CD14-positive monocyte (primary cell): ENCODE data around the gene SULF2. TPM values are rescaled to one million over a fixed set of nuclear protein-coding genes. Genes with fewer than 3 reads are reported as not detected.

Experiments used
- DNase-seq, 3 donors: peaks; one replicate each; pipeline ENCODE4 v3.0.0-alpha.2; 2011 to 2022
- H2AFZ ChIP-seq: 2 replicates; pipeline ENCODE4 v1.6.0; 2012; ENCODE audit warnings: mild to moderate bottlenecking, low read depth, low read length, inconsistent platforms; ENCODE audit not compliant: insufficient read depth, poor library complexity, severe bottlenecking
- H3K27ac ChIP-seq, 2 donors: 1 replicate in 1 of 2; 2 replicates in 1 of 2; pipeline ENCODE4 v1.5.1; 2012 to 2013; ENCODE audit warnings: low read length in 2 of 2, control low read depth in 1 of 2, inconsistent platforms in 1 of 2, low read depth in 1 of 2, mild to moderate bottlenecking in 1 of 2
- H3K27me3 ChIP-seq, 2 donors: one replicate each; pipeline versions ENCODE4 v1.6.0 to v1.6.1; 2011 to 2013; ENCODE audit warnings: low read length in 2 of 2; ENCODE audit not compliant: control insufficient read depth in 2 of 2, insufficient read depth in 2 of 2
- H3K36me3 ChIP-seq, 2 donors: replicated peaks in 1 of 2; 1 replicate in 1 of 2; 2 replicates in 1 of 2; pipeline versions ENCODE4 v1.5.1 to v1.6.1; 2012 to 2013; ENCODE audit warnings: low read length in 2 of 2, control low read depth in 1 of 2, inconsistent platforms in 1 of 2, mild to moderate bottlenecking in 1 of 2; ENCODE audit not compliant: insufficient read depth in 2 of 2, control insufficient read depth in 1 of 2
- H3K4me1 ChIP-seq, 2 donors: 1 replicate in 1 of 2; 2 replicates in 1 of 2; pipeline versions ENCODE4 v1.5.1 to v1.6.1; 2012 to 2013; ENCODE audit warnings: low read length in 2 of 2, control low read depth in 1 of 2, inconsistent platforms in 1 of 2, mild to moderate bottlenecking in 1 of 2, moderate library complexity in 1 of 2; ENCODE audit not compliant: insufficient read depth in 2 of 2, control insufficient read depth in 1 of 2
- H3K4me2 ChIP-seq: replicated peaks from 2 replicates; pipeline ENCODE3; 2012; ENCODE audit warnings: low read length, moderate library complexity, mild to moderate bottlenecking; ENCODE audit not compliant: poor library complexity, severe bottlenecking; ENCODE audit errors: extremely low read depth
- H3K4me3 ChIP-seq, 3 experiments: fragments of 200-600 bp in 1 of 3; sonication (generic) in 1 of 3; replicated peaks in 1 of 3; 1 replicate in 2 of 3; 2 replicates in 1 of 3; pipeline ENCODE4 v1.5.1; 2011 to 2013; ENCODE audit warnings: low read length in 3 of 3, mild to moderate bottlenecking in 3 of 3, control low read depth in 2 of 3, low read depth in 2 of 3, inconsistent platforms in 1 of 3, moderate library complexity in 1 of 3
- H3K79me2 ChIP-seq: 2 replicates; pipeline ENCODE4 v1.6.0; 2012; ENCODE audit warnings: mild to moderate bottlenecking, control low read depth, inconsistent platforms, low read length, moderate library complexity; ENCODE audit not compliant: insufficient read depth
- H3K9ac ChIP-seq: 2 replicates; pipeline ENCODE4 v1.6.0; 2017; ENCODE audit warnings: low read length, mild to moderate bottlenecking; ENCODE audit not compliant: insufficient read depth, poor library complexity, severe bottlenecking
- H3K9me3 ChIP-seq, 2 donors: replicated peaks in 1 of 2; 1 replicate in 1 of 2; 2 replicates in 1 of 2; pipeline versions ENCODE4 v1.5.1 to v1.6.1; 2012 to 2013; ENCODE audit warnings: low read length in 2 of 2, control low read depth in 1 of 2; ENCODE audit not compliant: control insufficient read depth in 1 of 2, insufficient read depth in 1 of 2
- H4K20me1 ChIP-seq: 2 replicates; pipeline ENCODE4 v1.6.0; 2012; ENCODE audit warnings: mild to moderate bottlenecking, low read length, control low read depth, moderate library complexity; ENCODE audit not compliant: insufficient read depth
- H3K27ac Mint-ChIP-seq, 7 donors: one replicate each; pipeline ENCODE4 v1.8.0; 2020; ENCODE audit warnings: mild to moderate bottlenecking in 7 of 7, mixed read lengths in 7 of 7, moderate library complexity in 6 of 7, inconsistent platforms in 2 of 7
- H3K27me3 Mint-ChIP-seq, 3 donors: one replicate each; pipeline ENCODE4 v1.8.0; 2021 to 2022; ENCODE audit warnings: low read depth in 3 of 3, mild to moderate bottlenecking in 3 of 3, mixed read lengths in 3 of 3, moderate library complexity in 3 of 3, inconsistent platforms in 1 of 3
- H3K36me3 Mint-ChIP-seq, 2 donors: one replicate each; pipeline ENCODE4 v1.8.0; 2020; ENCODE audit warnings: mixed read lengths in 2 of 2, inconsistent platforms in 1 of 2, mild to moderate bottlenecking in 1 of 2
- H3K4me1 Mint-ChIP-seq: one replicate; pipeline ENCODE4 v1.8.0; 2020; ENCODE audit warnings: mild to moderate bottlenecking, mixed read lengths
- H3K4me3 Mint-ChIP-seq, 2 donors: one replicate each; pipeline ENCODE4 v1.8.0; 2020; ENCODE audit warnings: mild to moderate bottlenecking in 2 of 2, mixed read lengths in 2 of 2, moderate library complexity in 1 of 2
- H3K9me3 Mint-ChIP-seq, 7 donors: one replicate each; pipeline ENCODE4 v1.8.0; 2020 to 2022; ENCODE audit warnings: mixed read lengths in 7 of 7, mild to moderate bottlenecking in 6 of 7, moderate library complexity in 6 of 7, inconsistent platforms in 2 of 7
- CTCF ChIP-seq: fragments of 200-600 bp; IDR thresholded peaks from one replicate; pipeline ENCODE4 v1.8.0; 2022; ENCODE audit warnings: antibody characterized with exemption, mild to moderate bottlenecking
- WGBS: methylation state at CpG from one replicate; pipeline ENCODE4 v1.1.5; 2013; ENCODE audit warnings: missing lambda C conversion rate; ENCODE audit not compliant: insufficient coverage; 5-methylcytosine and 5-hydroxymethylcytosine counted together
- intact Hi-C, 2 donors: fragments of 100-400 bp; cut with micrococcal nuclease; formaldehyde crosslinking; loops; one replicate each; pipeline versions ENCODE4 v1.15.0 to v1.15.1; 2023
- polyA plus RNA-seq, 3 donors: library from polyadenylated mRNA; depleted of rRNA in 1 of 3; unstranded in 2 of 3; stranded (reverse) in 1 of 3; fragments of 300-500 nt in 2 of 3; fragments of >200 nt in 1 of 3; fragmentation: Illumina TruSeq in 2 of 3; gene quantifications; 1 replicate in 2 of 3; 2 replicates in 1 of 3; pipeline ENCODE4 v1.2.3, GENCODE V29; 2012 to 2021

Gene SULF2
- polyA plus RNA-seq, 3 donors, result 60.3 to 156 (median 75.5) TPM

- Mint-ChIP-seq H3K36me3 (peaks cover 92 to 97% of the 10 kb centered on the region in 2 donors), H3K4me3 (no peak overlapping the region), H3K27me3 (peaks cover 0 to 5% (median 2%) of the 10 kb centered on the region in 3 donors), H3K4me1 (no peaks in the 10 kb centered on the region), H3K9me3 (peaks cover 0 to 4% (median 0%) of the 10 kb centered on the region in 7 donors), H3K27ac (peak overlapping the region in 1 of 7 donors; percentile 57)
- H3K9me3 ChIP-seq, result no peaks in the 10 kb centered on the region
- H2AFZ ChIP-seq, result no peak overlapping the region
- no peak overlapping the region for H3K9ac ChIP-seq
- no peak for TF ChIP-seq CTCF
- H3K4me2 ChIP-seq, result no peak overlapping the region
- intact Hi-C loops, result no loop called here
- WGBS, result 96% methylated on average over 10 of the region's 16 CpGs
- H3K4me1 ChIP-seq, result no peaks in the 10 kb centered on the region
- H3K36me3 ChIP-seq, result peaks cover 81 to 98% of the 10 kb centered on the region in 2 donors
- DNase-seq, result no peak
- no peaks in the 10 kb centered on the region for H3K79me2 ChIP-seq
- H3K4me3 ChIP-seq, result no peak overlapping the region
- no peak overlapping the region for H3K27ac ChIP-seq
- no peaks in the 10 kb centered on the region for H3K27me3 ChIP-seq
- H4K20me1 ChIP-seq, result peaks cover 98% of the 10 kb centered on the region
Measured at GRCh38 chr20:47675190-47676142, 109.8 kb downstream of the SULF2 start.

DNA sequence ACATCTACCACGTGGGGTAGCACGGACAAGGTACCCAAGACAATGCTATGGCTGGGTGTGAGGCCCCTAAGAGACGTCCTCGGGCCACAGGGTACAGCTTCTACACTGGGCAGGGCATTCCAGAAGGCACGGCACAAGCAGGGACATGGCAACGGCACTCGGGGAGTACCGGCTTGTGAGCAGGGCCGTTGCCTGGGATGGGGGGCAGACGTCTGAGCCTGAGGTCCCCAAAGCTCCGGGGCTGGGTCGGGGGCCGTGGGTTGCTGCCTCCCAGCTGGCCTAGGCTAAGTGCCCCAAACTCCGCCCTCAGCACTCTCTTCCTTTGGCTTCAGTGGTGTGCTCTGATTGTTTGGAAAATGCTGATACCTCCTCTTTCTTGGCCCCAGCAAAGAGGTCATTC, 110.6 kb downstream of the SULF2 start:
- H3K36me3 ChIP-seq, result peaks cover 79 to 98% of the 10 kb centered on the region in 2 donors
- Mint-ChIP-seq H3K4me3 (no peak overlapping the region), H3K27me3 (peaks cover 0 to 5% (median 4%) of the 10 kb centered on the region in 3 donors), H3K4me1 (no peaks in the 10 kb centered on the region), H3K9me3 (peaks cover 0 to 6% (median 0%) of the 10 kb centered on the region in 7 donors), H3K27ac (no peak overlapping the region), H3K36me3 (peaks cover 92 to 97% of the 10 kb centered on the region in 2 donors)
- no peak for TF ChIP-seq CTCF
- DNase-seq, result no peak
- no peaks in the 10 kb centered on the region for H3K79me2 ChIP-seq
- H3K9ac ChIP-seq, result no peak overlapping the region
- no peaks in the 10 kb centered on the region for H3K4me1 ChIP-seq
- H2AFZ ChIP-seq, result no peak overlapping the region
- intact Hi-C loops, result no loop called here
- 95% methylated on average over 14 of the region's 14 CpGs for WGBS
- no peaks in the 10 kb centered on the region for H3K9me3 ChIP-seq
- no peak overlapping the region for H3K27ac ChIP-seq
- no peak overlapping the region for H3K4me3 ChIP-seq
- H3K4me2 ChIP-seq, result no peak overlapping the region
- H3K27me3 ChIP-seq, result no peaks in the 10 kb centered on the region
- H4K20me1 ChIP-seq, result peaks cover 95% of the 10 kb centered on the region
